ENCODE measurements around the gene USH2A.

- TF ChIP-seq CTCF (IDR thresholded peaks at IDR 0.05) (no peak), POLR2AphosphoS5 (IDR thresholded peaks at IDR 0.05) (no peak), POLR2A (IDR thresholded peaks at IDR 0.05) (no peak)
Measured at GRCh38 chr1:216024546-216024945, 398.7 kb downstream of the USH2A start.

Data from breast epithelium (tissue), 3 donors.